Measurements from ENCODE around the gene GPR35.

GPR35 gene, protein sequence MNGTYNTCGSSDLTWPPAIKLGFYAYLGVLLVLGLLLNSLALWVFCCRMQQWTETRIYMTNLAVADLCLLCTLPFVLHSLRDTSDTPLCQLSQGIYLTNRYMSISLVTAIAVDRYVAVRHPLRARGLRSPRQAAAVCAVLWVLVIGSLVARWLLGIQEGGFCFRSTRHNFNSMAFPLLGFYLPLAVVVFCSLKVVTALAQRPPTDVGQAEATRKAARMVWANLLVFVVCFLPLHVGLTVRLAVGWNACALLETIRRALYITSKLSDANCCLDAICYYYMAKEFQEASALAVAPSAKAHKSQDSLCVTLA

GRCh38 chr2:240624950-240625621 is at the start of gene GPR35:
Gene GPR35, plus strand, starts transcription at chr2:240625480. Its CDS starts 4,473 bp downstream, at chr2:240629953.
- DNase-seq (ENCODE audit: low read depth), result peak; percentile 38

DNA sequence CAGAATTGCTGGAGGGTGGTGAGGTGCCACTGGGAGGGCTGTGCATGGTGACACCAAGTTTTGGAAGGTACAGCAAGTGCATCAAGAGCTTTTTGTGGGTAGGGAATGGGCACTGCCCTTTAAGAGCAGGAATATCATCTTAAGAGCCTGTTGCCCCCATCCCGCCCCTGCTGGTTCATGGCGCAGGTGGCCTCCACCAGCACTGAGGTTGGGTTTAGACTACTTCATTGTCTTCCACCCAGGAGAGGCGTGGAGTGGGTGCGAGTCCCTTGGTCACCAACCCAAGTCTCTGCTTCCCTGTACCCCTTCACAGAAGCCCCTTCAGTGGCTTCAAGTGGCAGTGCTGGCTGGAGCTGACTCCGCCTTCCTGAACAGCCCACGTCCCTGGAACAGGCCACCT is 49.2 kb upstream of the GPR35 start:
- no peak for DNase-seq (ENCODE audit: low read depth)

DNA sequence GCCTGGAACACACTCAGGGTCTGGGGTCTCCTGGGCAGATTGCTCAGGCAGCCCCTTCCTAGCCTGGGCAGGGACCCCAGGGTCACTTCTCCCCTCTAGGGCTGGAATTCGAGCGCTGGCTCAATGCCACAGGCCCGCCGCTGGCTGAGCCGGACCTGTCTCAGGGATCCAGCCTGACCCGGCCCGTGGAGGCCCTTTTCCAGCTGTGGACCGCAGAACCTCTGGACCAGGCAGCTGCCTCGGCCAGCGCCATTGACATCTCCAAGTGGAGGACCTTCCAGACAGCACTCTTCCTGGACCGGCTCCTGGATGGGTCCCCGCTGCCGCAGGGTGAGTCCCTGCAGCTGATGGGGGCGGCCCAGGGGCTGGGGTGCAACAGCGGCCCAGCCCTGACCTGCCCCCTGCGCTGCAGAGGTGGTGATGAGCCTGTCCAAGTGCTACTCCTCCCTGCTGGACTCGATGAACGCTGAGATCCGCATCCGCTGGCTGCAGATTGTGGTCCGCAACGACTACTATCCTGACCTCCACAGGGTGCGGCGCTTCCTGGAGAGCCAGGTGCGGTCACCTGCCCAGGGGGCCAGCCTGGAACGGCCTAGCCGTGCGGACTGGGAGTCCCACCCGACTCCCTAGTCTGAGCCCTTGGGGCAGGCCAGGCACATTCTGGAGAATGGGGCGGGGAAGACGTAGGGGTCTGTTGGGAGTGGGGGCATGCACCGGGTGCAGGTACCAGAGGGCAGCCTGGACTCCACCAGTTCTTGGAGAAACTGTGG is 48.7 kb upstream of the GPR35 start:
- no peak for DNase-seq (ENCODE audit: low read depth)

GRCh38 chr2:240577281-240578109 is 47.8 kb upstream of the GPR35 start:
- no peak for DNase-seq (ENCODE audit: low read depth)

GRCh38 chr2:240578110-240578450 is 47.2 kb upstream of the GPR35 start:
- DNase-seq (ENCODE audit: low read depth), result no peak

DNA sequence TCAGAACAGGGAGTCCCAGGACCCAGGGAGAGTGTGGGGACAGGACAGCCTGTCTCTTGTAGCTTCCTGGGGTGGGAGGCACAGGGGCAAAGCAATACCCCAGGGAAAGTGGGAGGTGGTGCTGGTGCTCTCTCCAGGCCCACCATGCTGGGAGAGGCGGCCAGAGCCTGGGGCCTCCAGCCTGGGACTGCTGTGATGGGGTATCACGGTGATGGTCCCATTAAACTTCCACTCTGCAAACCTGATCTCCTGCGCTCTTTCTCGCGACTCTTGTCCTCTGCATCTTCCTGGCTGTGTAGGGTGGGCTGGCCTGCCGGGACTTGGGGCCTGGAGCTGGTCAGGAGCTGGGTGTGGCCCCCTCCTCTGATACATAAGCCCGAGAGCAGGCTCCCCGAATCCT is 46.8 kb upstream of the GPR35 start:
- no peak for DNase-seq (ENCODE audit: low read depth)

GRCh38 chr2:240579071-240579762 is 46.1 kb upstream of the GPR35 start:
- DNase-seq (ENCODE audit: low read depth), result no peak

DNA sequence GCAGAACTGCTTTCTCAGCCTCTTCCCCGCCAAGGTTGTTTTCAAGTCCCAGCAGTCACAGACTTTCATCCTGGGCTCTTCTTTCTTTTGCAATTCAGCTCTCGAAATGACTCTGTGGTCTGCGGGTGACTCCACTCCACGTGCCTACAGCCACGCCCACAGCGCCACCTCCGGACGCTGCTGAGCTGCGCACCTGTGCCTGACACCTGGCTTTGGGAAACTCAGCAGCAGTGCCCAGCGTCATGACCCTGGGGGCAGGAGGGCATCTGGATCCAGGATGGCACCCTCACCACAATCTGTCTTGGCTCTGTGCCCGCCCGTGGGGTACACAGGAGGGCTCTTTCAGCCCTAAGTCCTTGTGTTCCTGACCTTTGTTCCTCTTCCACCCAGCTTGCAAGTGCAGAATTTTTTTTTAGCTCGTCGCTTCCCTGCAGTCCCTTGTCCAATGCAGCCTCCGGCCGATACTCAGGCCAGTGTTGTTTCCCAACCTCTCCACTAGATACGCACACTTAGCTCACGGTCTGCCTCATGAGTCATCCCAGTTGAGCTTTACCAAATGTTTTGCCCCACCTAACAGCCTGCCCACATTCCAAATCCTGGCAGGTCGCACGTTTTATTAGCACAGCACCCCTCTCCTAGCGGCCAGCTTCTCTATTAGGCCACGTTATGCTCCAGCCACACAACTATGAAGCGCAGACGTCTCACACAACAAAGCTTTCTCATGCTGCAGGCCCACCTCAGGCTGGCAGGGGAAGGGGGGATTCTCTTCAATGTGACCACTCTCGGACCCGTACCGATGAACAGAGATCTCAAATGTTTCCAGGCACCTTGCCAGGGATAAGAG is 45.3 kb upstream of the GPR35 start:
- no peak for DNase-seq (ENCODE audit: low read depth)

- no peak for DNase-seq (ENCODE audit: low read depth)
Measured at GRCh38 chr2:240581811-240582210, 43.5 kb upstream of the GPR35 start.

GRCh38 chr2:240582781-240583180 is 42.5 kb upstream of the GPR35 start:
- no peak for DNase-seq (ENCODE audit: low read depth)

DNA sequence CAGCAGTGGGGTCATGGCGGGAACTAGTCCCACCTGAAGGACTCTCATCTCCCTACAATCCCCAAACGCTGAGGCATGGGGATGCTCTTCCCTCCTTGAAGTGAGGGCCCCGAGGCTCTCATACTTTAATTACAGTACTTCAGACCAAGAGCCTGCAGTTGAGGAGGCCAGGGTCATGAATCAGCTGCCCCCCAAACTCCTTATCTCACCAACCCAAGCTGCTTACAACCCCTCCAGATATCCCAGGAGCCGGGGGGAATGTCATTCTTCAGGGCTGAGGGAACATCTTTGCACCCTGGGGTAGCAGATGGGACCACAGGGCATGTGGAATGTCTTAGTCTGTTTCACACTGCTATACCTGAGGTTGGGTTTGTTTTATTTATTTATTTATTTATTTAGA is 41.5 kb upstream of the GPR35 start:
- DNase-seq (ENCODE audit: low read depth), result no peak

DNA sequence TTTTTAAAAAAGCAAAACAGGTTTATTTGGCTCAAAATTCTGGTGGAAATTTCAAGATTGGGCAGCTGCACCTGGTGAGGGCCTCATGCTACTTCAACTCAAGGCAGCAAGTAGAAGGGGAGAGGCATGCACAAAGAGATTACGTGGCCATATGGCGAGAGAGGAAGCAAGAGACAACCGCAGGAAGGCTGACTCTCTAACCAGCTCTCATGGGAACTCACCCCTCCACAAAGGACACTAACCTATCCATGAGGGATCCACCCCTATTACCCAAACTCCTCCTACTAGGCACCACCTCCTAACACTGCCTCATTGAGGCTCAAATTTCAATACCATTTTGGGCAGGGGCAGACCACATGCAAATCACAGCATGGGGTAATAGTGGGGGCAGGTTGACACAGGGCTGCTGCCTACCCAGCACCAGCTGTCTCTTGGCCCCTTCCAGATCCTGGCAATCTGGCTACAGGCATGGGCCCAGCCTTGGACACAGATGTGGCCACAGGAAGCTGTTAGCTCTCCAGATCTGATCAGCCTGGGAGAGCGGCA is 40.7 kb upstream of the GPR35 start:
- no peak for DNase-seq (ENCODE audit: low read depth)

GRCh38 chr2:240585101-240585500 is 40.2 kb upstream of the GPR35 start:
- DNase-seq (ENCODE audit: low read depth), result no peak

- DNase-seq (ENCODE audit: low read depth), result no peak
Measured at GRCh38 chr2:240585681-240586197, 39.5 kb upstream of the GPR35 start.

- DNase-seq (ENCODE audit: low read depth), result peak; percentile 91
Measured at GRCh38 chr2:240586198-240586918, 38.9 kb upstream of the GPR35 start, which contains the start of gene CAPN10. Gene CAPN10, plus strand, starts transcription at chr2:240586734. Its CDS starts 178 bp downstream, at chr2:240586912.

GRCh38 chr2:240586919-240587800 is 38.1 kb upstream of the GPR35 start:
- DNase-seq (ENCODE audit: low read depth), result no peak

GRCh38 chr2:240588006-240588655 is 37.1 kb upstream of the GPR35 start:
- DNase-seq (ENCODE audit: low read depth), result no peak

GRCh38 chr2:240588669-240589068 is 36.6 kb upstream of the GPR35 start:
- DNase-seq (ENCODE audit: low read depth), result no peak
